PC-9 (cell line): ENCODE measurements around the gene RALGPS1. TPM values are rescaled to one million over a fixed set of nuclear protein-coding genes. Genes with fewer than 3 reads are reported as not detected.

ENCODE experiments used
- BruUV-seq: library from RNA; stranded (reverse); fragments of 400-500 nt; replicated peaks from 2 replicates; lab custom pipeline; 2021; lab: Mats Ljungman, UMichigan
- CTCF ChIA-PET: fragments of 300-600 bp; sonication (Branson Sonifier 250); formaldehyde crosslinking; loops from one replicate; lab custom pipeline; 2022; ENCODE audit warnings: antibody characterized with exemption; lab: Charles Lee
- POLR2A ChIA-PET: fragments of 300-600 bp; sonication (Branson Sonifier 250); formaldehyde crosslinking; loops from one replicate; lab custom pipeline; 2022; ENCODE audit warnings: antibody characterized with exemption; ENCODE audit not compliant: unreplicated experiment; lab: Charles Lee
- DNase-seq, 2 experiments: peaks; one replicate each; pipeline versions ENCODE4 v3.0.0 to v3.0.0-alpha.2; 2015 to 2022; ENCODE audit warnings: mixed read lengths in 1 of 2
- H2AFZ ChIP-seq: fragments of 200-600 bp; sonication (generic); 2 replicates; pipeline ENCODE4 v1.8.1; 2017; ENCODE audit warnings: antibody characterized with exemption
- H3F3A ChIP-seq: fragments of 200-600 bp; sonication (generic); 2 replicates; pipeline ENCODE4 v1.8.1; 2017; ENCODE audit warnings: antibody characterized with exemption, mild to moderate bottlenecking, low read depth; ENCODE audit not compliant: insufficient read depth
- H3K27ac ChIP-seq: fragments of 200-600 bp; sonication (generic); 2 replicates; pipeline ENCODE4 v1.6.1; 2016; ENCODE audit warnings: mixed run types
- H3K27me3 ChIP-seq: fragments of 200-600 bp; sonication (generic); 2 replicates; pipeline ENCODE4 v1.6.1; 2016; ENCODE audit warnings: low read depth, mixed run types; ENCODE audit not compliant: insufficient read depth
- H3K36me3 ChIP-seq: fragments of 200-600 bp; sonication (generic); 2 replicates; pipeline ENCODE4 v1.6.1; 2016; ENCODE audit warnings: low read depth, mixed run types
- H3K4me1 ChIP-seq: fragments of 200-600 bp; sonication (generic); replicated peaks from 2 replicates; pipeline ENCODE4 v1.6.1; 2016; ENCODE audit warnings: mixed run types; ENCODE audit not compliant: insufficient read depth
- H3K4me2 ChIP-seq: fragments of 200-600 bp; sonication (generic); 2 replicates; pipeline ENCODE4 v1.6.1; 2017; ENCODE audit warnings: mixed run types
- H3K4me3 ChIP-seq: fragments of 200-600 bp; sonication (generic); 2 replicates; pipeline ENCODE4 v1.6.1; 2016; ENCODE audit warnings: mixed run types
- H3K79me2 ChIP-seq: fragments of 200-600 bp; sonication (generic); 2 replicates; pipeline ENCODE4 v1.6.1; 2017; ENCODE audit warnings: low read depth, mixed run types
- H3K9me2 ChIP-seq: fragments of 200-600 bp; sonication (generic); 2 replicates; pipeline ENCODE4 v1.8.1; 2017; ENCODE audit warnings: mild to moderate bottlenecking; ENCODE audit not compliant: insufficient read depth
- H3K9me3 ChIP-seq: fragments of 200-600 bp; sonication (generic); 2 replicates; pipeline ENCODE4 v1.8.1; 2016; ENCODE audit warnings: low read depth; ENCODE audit not compliant: insufficient read depth
- H4K20me1 ChIP-seq: fragments of 200-600 bp; sonication (generic); 2 replicates; pipeline ENCODE4 v1.8.1; 2017; ENCODE audit not compliant: insufficient read depth
- CTCF ChIP-seq: fragments of 200-600 bp; sonication (generic); conservative IDR thresholded peaks from 2 replicates; pipeline ENCODE4 v1.6.1; 2017; ENCODE audit warnings: mixed run types, antibody characterized with exemption, mild to moderate bottlenecking, moderate library complexity
- EZH2 ChIP-seq: fragments of 200-600 bp; sonication (generic); IDR thresholded peaks from 2 replicates; pipeline ENCODE4 v1.8.0; 2017; ENCODE audit warnings: antibody characterized with exemption, low read depth
- intact Hi-C: fragments of 100-400 bp; cut with micrococcal nuclease; formaldehyde crosslinking; loops from one replicate; pipeline ENCODE4 v1.10.0; 2022; ENCODE audit not compliant: unreplicated experiment
- total RNA-seq: library from RNA; stranded (reverse); gene quantifications from 2 replicates; pipeline ENCODE4 v1.2.3, GENCODE V29; 2021

Gene RALGPS1
- total RNA-seq, 1 experiment from 2014 or later = 23.3 TPM

- no peaks in the 10 kb centered on the region for H3K9me2 ChIP-seq
- intact Hi-C loops = no loop called here
- no peak overlapping the region for H2AFZ ChIP-seq
- no TSS peak for BruUV-seq
- no peak overlapping the region for H3K4me2 ChIP-seq
- H3K4me1 ChIP-seq = peaks cover 48% of the 10 kb centered on the region
- TF ChIP-seq CTCF (no peak), EZH2 (no peak)
- no peak overlapping the region for H3K4me3 ChIP-seq
- H3K9me3 ChIP-seq = no peaks in the 10 kb centered on the region; the same call in 1 of the 2 replicates
- POLR2A ChIA-PET = interaction anchor here (0.6 kb wide), 1 partner anchor 66 kb away, joined by 3 read pairs; no protein-coding TSS in a partner anchor
- no peaks in the 10 kb centered on the region for H4K20me1 ChIP-seq
- CTCF ChIA-PET = no interaction called here
- H3K36me3 ChIP-seq = no peaks in the 10 kb centered on the region
- DNase-seq = no peak
- H3K27ac ChIP-seq = no peak overlapping the region
- no peaks in the 10 kb centered on the region for H3K27me3 ChIP-seq
- peaks cover 25% of the 10 kb centered on the region for H3F3A ChIP-seq
- no peaks in the 10 kb centered on the region for H3K79me2 ChIP-seq
Observed at GRCh38 chr9:127129718-127130085, 215.1 kb downstream of the RALGPS1 start.

- BruUV-seq = no TSS peak
- Histone ChIP-seq H3K4me2 (peak overlapping the region; percentile 64), H3K9me2 (no peaks in the 10 kb centered on the region), H3K27ac (peak overlapping the region; percentile 80; the same call in 1 of the 2 replicates), H3K9me3 (no peaks in the 10 kb centered on the region; the same call in 1 of the 2 replicates), H3F3A (peaks cover 25% of the 10 kb centered on the region), H3K4me1 (peaks cover 48% of the 10 kb centered on the region), H3K4me3 (no peak overlapping the region), H2AFZ (no peak overlapping the region), H3K79me2 (no peaks in the 10 kb centered on the region), H3K27me3 (no peaks in the 10 kb centered on the region), H3K36me3 (no peaks in the 10 kb centered on the region), H4K20me1 (no peaks in the 10 kb centered on the region)
- CTCF ChIA-PET = no interaction called here
- no peak for DNase-seq
- POLR2A ChIA-PET = interaction anchor here (0.6 kb wide), 1 partner anchor 67 kb away, joined by 3 read pairs; no protein-coding TSS in a partner anchor
- TF ChIP-seq CTCF (no peak), EZH2 (no peak)
- intact Hi-C loops = no loop called here
Observed at GRCh38 chr9:127130235-127130634, 215.7 kb downstream of the RALGPS1 start.

GRCh38 chr9:127130661-127131538, 216.3 kb downstream of the RALGPS1 start:
- Histone ChIP-seq H3K79me2 (no peaks in the 10 kb centered on the region), H3K27me3 (no peaks in the 10 kb centered on the region), H3K9me2 (no peaks in the 10 kb centered on the region), H4K20me1 (no peaks in the 10 kb centered on the region), H3K27ac (peak overlapping the region; percentile 80), H3K36me3 (no peaks in the 10 kb centered on the region), H3K4me2 (peak overlapping the region; percentile 64), H3K9me3 (no peaks in the 10 kb centered on the region; the same call in 1 of the 2 replicates), H3K4me1 (peaks cover 48% of the 10 kb centered on the region), H3K4me3 (no peak overlapping the region), H2AFZ (no peak overlapping the region), H3F3A (peaks cover 25% of the 10 kb centered on the region)
- no TSS peak for BruUV-seq
- DNase-seq = peak in 1 of 2 experiments; percentile 83
- intact Hi-C loops = no loop called here
- ChIA-PET POLR2A (no interaction called here), CTCF (interaction anchor here (0.6 kb wide), 2 partner anchors 53 to 609 kb away, joined by 3 read pairs; no protein-coding TSS in a partner anchor)
- TF ChIP-seq EZH2 = no peak
- TF ChIP-seq CTCF = no peak
